Measurements from ENCODE around the gene FAM20C. TPM values are rescaled to one million over a fixed set of nuclear protein-coding genes. Genes with fewer than 3 reads are reported as not detected.

FAM20C gene
- total RNA-seq, 1 experiment from 2014 or later, result 34.0 TPM

DNA sequence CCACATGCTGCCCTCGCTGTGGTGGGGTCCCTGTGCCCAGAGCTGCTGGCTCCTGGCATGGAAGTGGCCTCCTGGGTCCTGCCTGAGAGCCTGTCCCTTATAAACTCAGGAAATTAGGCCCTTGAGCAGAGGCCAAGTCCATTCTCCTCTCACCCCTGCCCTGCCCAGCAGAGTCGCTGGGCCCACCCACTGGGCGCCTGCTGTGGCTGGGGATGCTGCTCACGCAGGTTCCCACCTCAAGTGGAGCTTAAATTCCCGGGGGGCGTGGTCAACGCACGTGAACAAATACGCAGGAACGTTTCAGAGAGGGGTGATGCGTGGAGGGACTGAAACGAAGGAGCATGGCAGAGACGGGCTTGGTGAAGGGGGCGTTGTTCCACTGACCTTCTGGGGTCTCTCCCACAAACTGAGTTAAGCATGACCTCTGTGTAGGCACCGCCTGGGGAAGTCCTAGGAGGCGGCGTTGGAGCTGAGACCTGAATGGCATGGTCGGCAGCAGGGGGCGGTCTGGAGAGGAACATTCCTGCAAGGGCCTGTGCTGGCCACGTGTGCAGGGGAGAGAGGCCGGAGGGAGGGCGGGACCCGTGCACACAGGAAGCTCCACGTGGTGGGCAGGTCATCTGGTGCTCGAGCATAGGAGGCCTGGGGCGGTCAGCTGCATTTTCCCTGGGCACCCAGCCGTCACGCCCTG, 27.9 kb downstream of the FAM20C start:
- TF ChIP-seq, protein P1, sequence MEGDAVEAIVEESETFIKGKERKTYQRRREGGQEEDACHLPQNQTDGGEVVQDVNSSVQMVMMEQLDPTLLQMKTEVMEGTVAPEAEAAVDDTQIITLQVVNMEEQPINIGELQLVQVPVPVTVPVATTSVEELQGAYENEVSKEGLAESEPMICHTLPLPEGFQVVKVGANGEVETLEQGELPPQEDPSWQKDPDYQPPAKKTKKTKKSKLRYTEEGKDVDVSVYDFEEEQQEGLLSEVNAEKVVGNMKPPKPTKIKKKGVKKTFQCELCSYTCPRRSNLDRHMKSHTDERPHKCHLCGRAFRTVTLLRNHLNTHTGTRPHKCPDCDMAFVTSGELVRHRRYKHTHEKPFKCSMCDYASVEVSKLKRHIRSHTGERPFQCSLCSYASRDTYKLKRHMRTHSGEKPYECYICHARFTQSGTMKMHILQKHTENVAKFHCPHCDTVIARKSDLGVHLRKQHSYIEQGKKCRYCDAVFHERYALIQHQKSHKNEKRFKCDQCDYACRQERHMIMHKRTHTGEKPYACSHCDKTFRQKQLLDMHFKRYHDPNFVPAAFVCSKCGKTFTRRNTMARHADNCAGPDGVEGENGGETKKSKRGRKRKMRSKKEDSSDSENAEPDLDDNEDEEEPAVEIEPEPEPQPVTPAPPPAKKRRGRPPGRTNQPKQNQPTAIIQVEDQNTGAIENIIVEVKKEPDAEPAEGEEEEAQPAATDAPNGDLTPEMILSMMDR (IDR thresholded peaks at IDR 0.05; ENCODE audit: insufficient read depth in 1 of 2, low read depth in 1 of 2, low read length in 1 of 2, severe bottlenecking in 1 of 2, unreplicated experiment in 1 of 2), result no peak
- ChIA-PET POLR2A (interaction anchor here (0.6 kb wide), 1 partner anchor 20 kb away, joined by 3 read pairs; no protein-coding TSS in a partner anchor), CTCF (no interaction called here)
- no peak overlapping the region for H3K4me3 Mint-ChIP-seq (ENCODE audit: unreplicated experiment)
- intact Hi-C loops (cut with micrococcal nuclease; ENCODE audit: unreplicated experiment), result no loop called here
- peaks cover 12% of the 10 kb centered on the region; the same call in 1 of the 2 replicates for H3K4me1 ChIP-seq
- no peaks in the 10 kb centered on the region for H3K27me3 Mint-ChIP-seq (ENCODE audit: insufficient read depth, unreplicated experiment)
- H3K36me3 ChIP-seq (ENCODE audit: control insufficient read depth, insufficient read depth, low read length), result peaks cover 2% of the 10 kb centered on the region; the same call in 1 of the 2 replicates
- H3K27me3 ChIP-seq (replicated peaks; ENCODE audit: control insufficient read depth, insufficient read depth, low read length), result no peaks in the 10 kb centered on the region
- no peak for DNase-seq
- peaks cover 4% of the 10 kb centered on the region for H3K36me3 Mint-ChIP-seq (ENCODE audit: insufficient read depth, unreplicated experiment)
- no peaks in the 10 kb centered on the region for H3K9me3 Mint-ChIP-seq (ENCODE audit: unreplicated experiment)
- H3K9me3 ChIP-seq, result no peaks in the 10 kb centered on the region
- no peak overlapping the region for H3K4me3 ChIP-seq (ENCODE audit: low read depth, low read length)
- H3K27ac Mint-ChIP-seq (ENCODE audit: unreplicated experiment), result peak overlapping the region; percentile 36
- no TSS peak for BruUV-seq (replicated peaks)
- H3K4me1 Mint-ChIP-seq (ENCODE audit: low read depth, unreplicated experiment), result no peaks in the 10 kb centered on the region

DNA sequence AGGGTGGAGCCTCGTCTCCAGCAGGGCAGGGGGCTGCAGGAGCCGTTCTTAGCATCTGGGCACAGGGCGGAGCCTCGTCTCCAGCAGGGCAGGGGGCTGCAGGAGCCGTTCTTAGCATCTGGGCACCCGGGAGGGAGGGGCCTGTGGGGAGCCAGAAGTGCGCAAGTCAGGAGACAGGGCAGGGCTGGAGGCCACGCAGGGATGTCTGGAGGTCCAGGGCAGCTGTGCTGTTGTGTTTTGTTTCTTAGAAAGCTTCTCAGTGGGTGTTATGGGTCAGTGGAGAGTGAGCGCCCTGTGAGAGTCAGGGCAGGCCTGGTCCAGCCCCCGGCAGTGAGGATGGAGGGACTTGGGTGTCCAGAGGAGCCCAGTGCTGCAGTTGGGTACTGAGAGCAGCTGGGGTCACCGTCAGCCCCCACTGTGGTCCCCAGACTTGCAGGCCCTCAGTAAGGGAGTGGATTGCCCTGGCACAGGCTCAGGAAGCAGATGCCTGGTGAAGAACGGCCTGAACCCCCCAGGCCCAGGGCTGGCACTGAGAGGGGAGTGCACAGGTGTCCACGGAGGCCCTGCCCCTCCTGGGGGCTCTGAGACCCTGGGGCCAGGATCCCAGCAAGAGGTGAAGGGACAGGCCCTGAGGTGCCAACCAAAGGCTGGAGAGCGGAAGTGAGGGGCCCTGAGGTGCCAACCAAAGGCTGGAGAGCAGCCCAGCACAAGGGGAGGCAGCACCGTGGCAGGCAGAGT, 29.8 kb downstream of the FAM20C start:
- intact Hi-C loops (cut with micrococcal nuclease; ENCODE audit: unreplicated experiment), result no loop called here
- no peak for DNase-seq
- ChIA-PET CTCF (no interaction called here), POLR2A (no interaction called here)
- no peak overlapping the region for H3K27ac Mint-ChIP-seq (ENCODE audit: unreplicated experiment)
- no peak overlapping the region for H3K4me3 Mint-ChIP-seq (ENCODE audit: unreplicated experiment)
- peaks cover 4% of the 10 kb centered on the region for H3K36me3 Mint-ChIP-seq (ENCODE audit: insufficient read depth, unreplicated experiment)
- TF ChIP-seq, protein P1 (IDR thresholded peaks at IDR 0.05; ENCODE audit: insufficient read depth in 1 of 2, low read depth in 1 of 2, low read length in 1 of 2, severe bottlenecking in 1 of 2, unreplicated experiment in 1 of 2), result no peak
- H3K4me1 Mint-ChIP-seq (ENCODE audit: low read depth, unreplicated experiment), result no peaks in the 10 kb centered on the region
- peaks cover 2% of the 10 kb centered on the region; the same call in 1 of the 2 replicates for H3K36me3 ChIP-seq (ENCODE audit: control insufficient read depth, insufficient read depth, low read length)
- H3K27me3 Mint-ChIP-seq (ENCODE audit: insufficient read depth, unreplicated experiment), result no peaks in the 10 kb centered on the region
- H3K4me1 ChIP-seq, result peaks cover 12% of the 10 kb centered on the region; the same call in 1 of the 2 replicates
- H3K9me3 ChIP-seq, result no peaks in the 10 kb centered on the region
- no TSS peak for BruUV-seq (replicated peaks)
- H3K27me3 ChIP-seq (replicated peaks; ENCODE audit: control insufficient read depth, insufficient read depth, low read length), result no peaks in the 10 kb centered on the region
- H3K4me3 ChIP-seq (ENCODE audit: low read depth, low read length), result no peak overlapping the region
- no peaks in the 10 kb centered on the region for H3K9me3 Mint-ChIP-seq (ENCODE audit: unreplicated experiment)

DNA sequence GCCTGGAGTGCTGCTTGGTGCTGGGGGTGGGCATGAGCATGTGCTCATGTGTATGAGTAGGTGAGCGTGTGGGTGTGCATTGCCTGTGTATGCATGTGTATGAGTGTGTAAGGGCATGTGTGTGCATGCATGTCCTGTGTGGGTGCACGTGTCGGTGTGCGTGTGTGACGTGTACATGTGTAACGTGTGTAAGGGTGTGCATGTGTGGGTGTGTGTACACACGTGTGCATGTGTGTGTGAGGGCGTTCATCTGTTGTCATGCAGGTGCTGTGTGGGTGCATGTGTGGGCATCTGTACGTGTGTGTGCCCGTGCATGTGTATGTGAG, 30.3 kb downstream of the FAM20C start:
- ChIA-PET POLR2A (no interaction called here), CTCF (no interaction called here)
- Mint-ChIP-seq H3K27ac (ENCODE audit: unreplicated experiment) (no peak overlapping the region), H3K4me3 (ENCODE audit: unreplicated experiment) (no peak overlapping the region), H3K9me3 (ENCODE audit: unreplicated experiment) (no peaks in the 10 kb centered on the region), H3K4me1 (ENCODE audit: low read depth, unreplicated experiment) (no peaks in the 10 kb centered on the region), H3K36me3 (ENCODE audit: insufficient read depth, unreplicated experiment) (peaks cover 4% of the 10 kb centered on the region), H3K27me3 (ENCODE audit: insufficient read depth, unreplicated experiment) (no peaks in the 10 kb centered on the region)
- no peak for DNase-seq
- Histone ChIP-seq H3K4me1 (peaks cover 12% of the 10 kb centered on the region; the same call in 1 of the 2 replicates), H3K27me3 (replicated peaks; ENCODE audit: control insufficient read depth, insufficient read depth, low read length) (no peaks in the 10 kb centered on the region), H3K4me3 (ENCODE audit: low read depth, low read length) (no peak overlapping the region), H3K36me3 (ENCODE audit: control insufficient read depth, insufficient read depth, low read length) (peaks cover 2% of the 10 kb centered on the region; the same call in 1 of the 2 replicates), H3K9me3 (no peaks in the 10 kb centered on the region)
- no TSS peak for BruUV-seq (replicated peaks)
- intact Hi-C loops (cut with micrococcal nuclease; ENCODE audit: unreplicated experiment), result no loop called here
- TF ChIP-seq, protein P1 (IDR thresholded peaks at IDR 0.05; ENCODE audit: insufficient read depth in 1 of 2, low read depth in 1 of 2, low read length in 1 of 2, severe bottlenecking in 1 of 2, unreplicated experiment in 1 of 2), result no peak

Data from Caco-2 (cell line).